Left ventricle myocardium inferior (tissue), 1 donor: Measurements from ENCODE around the gene SLIT3. TPM values are rescaled to one million over a fixed set of nuclear protein-coding genes. Genes with fewer than 3 reads are reported as not detected.

Source experiments
- DNase-seq: peaks from one replicate; pipeline ENCODE4 v3.0.0-alpha.2; 2020
- H3K27ac ChIP-seq: fragments of 200-600 bp; replicated peaks from 2 replicates; pipeline ENCODE4 v1.8.0; 2021
- H3K27me3 ChIP-seq: fragments of 200-600 bp; 2 replicates; pipeline ENCODE4 v1.8.0; 2021; ENCODE audit warnings: low read depth
- H3K36me3 ChIP-seq: fragments of 200-600 bp; 2 replicates; pipeline ENCODE4 v1.8.0; 2021
- H3K4me1 ChIP-seq: fragments of 200-600 bp; 2 replicates; pipeline ENCODE4 v1.8.0; 2021
- H3K4me3 ChIP-seq: fragments of 200-600 bp; 2 replicates; pipeline ENCODE4 v1.8.0; 2021; ENCODE audit warnings: mild to moderate bottlenecking, moderate library complexity
- H3K9me3 ChIP-seq: fragments of 200-600 bp; replicated peaks from 2 replicates; pipeline ENCODE4 v1.8.0; 2021
- intact Hi-C: fragments of 100-400 bp; cut with micrococcal nuclease; formaldehyde crosslinking; loops from one replicate; pipeline ENCODE4 v1.11.0; 2022
- total RNA-seq: library from RNA; stranded (reverse); fragmentation: NEBNext Ultra II Directional; extraction: Animal tissue kit (Norgen Biotek cat#: 25700); gene quantifications from one replicate; pipeline ENCODE4 v1.2.1, GENCODE V29; 2021
- TF ChIP-seq, protein P1 (sequence below): fragments of 200-600 bp; IDR thresholded peaks from 2 replicates; pipeline ENCODE4 v1.8.0; 2021; ENCODE audit warnings: antibody characterized with exemption, mild to moderate bottlenecking, borderline replicate concordance
- donor health status: DM: no; HTN: yes; CAD: no; lungs with severe emphysema.

The SLIT3 gene
- total RNA-seq, 1 donor from 2014 or later = 22.7 TPM

DNA sequence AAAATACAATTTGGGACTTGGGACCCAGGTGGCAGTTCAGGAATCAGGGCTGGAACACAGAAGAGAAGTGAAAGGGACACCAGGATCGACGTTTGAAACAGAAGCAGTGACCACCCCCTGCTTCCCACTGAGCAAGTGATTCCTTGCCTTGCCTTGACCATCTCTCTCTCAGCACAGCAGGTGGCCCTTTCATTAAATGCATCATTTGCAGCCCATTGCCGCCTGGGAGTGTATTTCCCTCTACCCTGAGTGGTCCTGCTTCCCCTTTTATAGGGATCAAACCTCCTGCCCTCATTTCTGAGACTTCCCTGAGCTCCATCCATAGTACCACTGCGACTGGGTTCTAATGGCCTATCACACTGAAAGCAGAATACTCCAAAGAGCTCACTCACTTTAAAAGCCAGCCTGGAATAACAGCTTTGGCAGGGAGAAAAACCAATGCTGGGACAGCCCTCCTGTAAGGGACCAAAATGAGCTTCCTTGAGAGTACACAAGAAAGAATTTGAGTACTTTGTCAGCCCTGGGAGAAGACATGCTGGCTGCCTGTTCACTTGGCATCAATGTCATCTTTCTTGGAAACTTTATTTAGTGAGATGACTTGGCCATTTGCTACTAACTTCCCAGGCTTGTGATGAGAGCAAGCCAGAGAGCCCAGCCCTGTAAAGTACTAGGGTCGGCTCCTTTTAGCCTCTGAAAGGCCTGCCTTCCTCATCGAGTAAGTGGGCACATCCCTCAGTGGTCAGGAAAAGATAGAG lies 149.7 kb downstream of the SLIT3 start:
- no peak overlapping the region for H3K4me3 ChIP-seq
- H3K4me1 ChIP-seq = peaks cover 5% of the 10 kb centered on the region
- DNase-seq = no peak
- H3K27ac ChIP-seq = no peak overlapping the region
- no peaks in the 10 kb centered on the region for H3K36me3 ChIP-seq
- H3K27me3 ChIP-seq = no peaks in the 10 kb centered on the region
- TF ChIP-seq, protein P1, sequence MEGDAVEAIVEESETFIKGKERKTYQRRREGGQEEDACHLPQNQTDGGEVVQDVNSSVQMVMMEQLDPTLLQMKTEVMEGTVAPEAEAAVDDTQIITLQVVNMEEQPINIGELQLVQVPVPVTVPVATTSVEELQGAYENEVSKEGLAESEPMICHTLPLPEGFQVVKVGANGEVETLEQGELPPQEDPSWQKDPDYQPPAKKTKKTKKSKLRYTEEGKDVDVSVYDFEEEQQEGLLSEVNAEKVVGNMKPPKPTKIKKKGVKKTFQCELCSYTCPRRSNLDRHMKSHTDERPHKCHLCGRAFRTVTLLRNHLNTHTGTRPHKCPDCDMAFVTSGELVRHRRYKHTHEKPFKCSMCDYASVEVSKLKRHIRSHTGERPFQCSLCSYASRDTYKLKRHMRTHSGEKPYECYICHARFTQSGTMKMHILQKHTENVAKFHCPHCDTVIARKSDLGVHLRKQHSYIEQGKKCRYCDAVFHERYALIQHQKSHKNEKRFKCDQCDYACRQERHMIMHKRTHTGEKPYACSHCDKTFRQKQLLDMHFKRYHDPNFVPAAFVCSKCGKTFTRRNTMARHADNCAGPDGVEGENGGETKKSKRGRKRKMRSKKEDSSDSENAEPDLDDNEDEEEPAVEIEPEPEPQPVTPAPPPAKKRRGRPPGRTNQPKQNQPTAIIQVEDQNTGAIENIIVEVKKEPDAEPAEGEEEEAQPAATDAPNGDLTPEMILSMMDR = no peak
- H3K9me3 ChIP-seq = no peaks in the 10 kb centered on the region
- intact Hi-C loops = no loop called here

DNA sequence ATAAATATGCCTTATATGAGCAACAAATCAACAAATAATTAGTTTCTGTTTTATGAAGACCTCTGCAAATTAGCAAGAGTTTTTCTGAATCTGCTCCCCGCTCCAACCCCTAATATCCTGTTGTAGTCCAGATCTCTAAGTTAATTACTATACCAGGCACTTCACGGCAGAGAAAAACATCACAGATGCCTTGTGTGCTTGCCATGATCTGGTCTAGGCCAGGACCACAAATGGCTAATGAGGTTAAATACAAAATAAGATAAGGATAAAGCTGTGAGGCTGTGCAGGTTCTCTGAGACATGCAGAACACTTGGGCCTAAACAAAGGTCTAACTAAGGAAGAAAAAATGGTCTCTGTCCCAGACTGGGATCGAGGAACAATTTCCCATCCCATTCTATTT lies 150.8 kb downstream of the SLIT3 start:
- no peaks in the 10 kb centered on the region for H3K27me3 ChIP-seq
- TF ChIP-seq, protein P1 = no peak
- peaks cover 5% of the 10 kb centered on the region for H3K4me1 ChIP-seq
- H3K4me3 ChIP-seq = no peak overlapping the region
- H3K27ac ChIP-seq = no peak overlapping the region
- H3K36me3 ChIP-seq = no peaks in the 10 kb centered on the region
- H3K9me3 ChIP-seq = no peaks in the 10 kb centered on the region
- intact Hi-C loops = no loop called here
- no peak for DNase-seq

- peaks cover 5% of the 10 kb centered on the region for H3K4me1 ChIP-seq
Observed at GRCh38 chr5:169149317-169149716, 151.6 kb downstream of the SLIT3 start.

DNA sequence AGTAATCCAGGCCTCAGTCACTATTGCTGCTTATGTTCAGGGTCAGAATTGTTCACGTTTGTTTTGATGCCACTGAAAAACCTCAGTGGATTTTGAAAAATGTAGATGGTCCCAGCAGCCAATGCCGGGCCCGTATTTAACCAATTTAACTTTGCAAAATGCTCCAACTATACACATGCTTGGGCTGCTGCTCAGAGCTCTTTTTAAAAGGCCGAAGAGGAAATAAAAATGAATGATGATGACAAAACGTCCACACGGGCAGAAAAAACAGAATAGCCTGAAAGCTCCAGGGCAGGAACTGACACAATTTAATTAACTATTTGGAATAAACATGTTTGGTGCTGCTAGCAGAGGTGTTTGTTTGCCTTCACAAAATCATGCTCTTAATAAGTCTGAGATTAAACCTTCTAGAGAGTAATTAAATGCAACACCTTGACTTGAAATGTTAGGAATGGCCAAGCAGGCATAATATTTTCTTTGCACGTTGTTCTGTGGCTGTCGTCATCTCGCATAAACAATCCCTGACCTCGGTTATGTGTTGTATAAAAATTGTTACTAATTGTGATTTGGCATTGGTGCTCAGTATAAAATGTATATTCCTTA lies 152.7 kb downstream of the SLIT3 start:
- H3K36me3 ChIP-seq = no peaks in the 10 kb centered on the region
- H3K4me3 ChIP-seq = no peak overlapping the region
- TF ChIP-seq, protein P1 = no peak
- H3K27ac ChIP-seq = no peak overlapping the region
- H3K4me1 ChIP-seq = peaks cover 3% of the 10 kb centered on the region
- intact Hi-C loops = no loop called here
- no peaks in the 10 kb centered on the region for H3K9me3 ChIP-seq
- no peak for DNase-seq
- no peaks in the 10 kb centered on the region for H3K27me3 ChIP-seq

More at GRCh38 chr5:169149317-169149716, 151.6 kb downstream of the SLIT3 start:
- Histone ChIP-seq H3K27me3 (no peaks in the 10 kb centered on the region), H3K9me3 (no peaks in the 10 kb centered on the region), H3K36me3 (no peaks in the 10 kb centered on the region), H3K4me3 (no peak overlapping the region), H3K27ac (no peak overlapping the region)
- no peak for DNase-seq
- intact Hi-C loops = no loop called here
- TF ChIP-seq, protein P1 = no peak

- DNase-seq = no peak
- intact Hi-C loops = no loop called here
- Histone ChIP-seq H3K36me3 (no peaks in the 10 kb centered on the region), H3K9me3 (no peaks in the 10 kb centered on the region), H3K4me1 (peaks cover 5% of the 10 kb centered on the region), H3K4me3 (no peak overlapping the region), H3K27ac (no peak overlapping the region), H3K27me3 (no peaks in the 10 kb centered on the region)
- TF ChIP-seq, protein P1 = no peak
Observed at GRCh38 chr5:169147534-169147933, 153.4 kb downstream of the SLIT3 start.
